Left hindlimb (tissue), 1 donor: Measurements from ENCODE around the gene TNFSF11.

ENCODE experiments used
- DNase-seq: peaks from one replicate; pipeline ENCODE4 v3.0.0-alpha.2; 2018

Gene TNFSF11

GRCh38 chr13:42561752-42562467, 12.0 kb upstream of the TNFSF11 start:
- DNase-seq = no peak

- DNase-seq = no peak
These were observed 6.0 kb upstream of the TNFSF11 start for GRCh38 chr13:42567906-42568305.

- no peak for DNase-seq
These were observed 4.2 kb upstream of the TNFSF11 start for GRCh38 chr13:42569576-42570344.

GRCh38 chr13:42571895-42572294, 2.1 kb upstream of the TNFSF11 start:
- DNase-seq = no peak

- no peak for DNase-seq
These were observed 721 bp downstream of the TNFSF11 start for GRCh38 chr13:42574435-42575311.

- no peak for DNase-seq
These were observed 2.0 kb downstream of the TNFSF11 start for GRCh38 chr13:42575938-42576337.

GRCh38 chr13:42577538-42577937, 3.6 kb downstream of the TNFSF11 start:
- DNase-seq = no peak

- no peak for DNase-seq
These were observed 6.7 kb downstream of the TNFSF11 start for GRCh38 chr13:42580644-42581043.

- DNase-seq = no peak
These were observed 7.5 kb downstream of the TNFSF11 start for GRCh38 chr13:42581427-42581826.

GRCh38 chr13:42591602-42592001, 17.6 kb downstream of the TNFSF11 start:
- no peak for DNase-seq

- DNase-seq = no peak
These were observed 19.3 kb downstream of the TNFSF11 start for GRCh38 chr13:42592915-42593900.

GRCh38 chr13:42594481-42595252, 20.7 kb downstream of the TNFSF11 start:
- DNase-seq = peak; percentile 55

- no peak for DNase-seq
These were observed 21.3 kb downstream of the TNFSF11 start for GRCh38 chr13:42595253-42595571.

GRCh38 chr13:42597505-42597904, 23.6 kb downstream of the TNFSF11 start:
- no peak for DNase-seq

- no peak for DNase-seq
These were observed 27.0 kb downstream of the TNFSF11 start for GRCh38 chr13:42600943-42601342.

GRCh38 chr13:42602906-42603305, 29.0 kb downstream of the TNFSF11 start:
- DNase-seq = no peak

- DNase-seq = no peak
These were observed 29.6 kb downstream of the TNFSF11 start for GRCh38 chr13:42603571-42603970.

GRCh38 chr13:42607546-42607945, 33.6 kb downstream of the TNFSF11 start:
- DNase-seq = no peak

- no peak for DNase-seq
These were observed 36.7 kb downstream of the TNFSF11 start for GRCh38 chr13:42610649-42611048.

GRCh38 chr13:42611086-42611779, 37.3 kb downstream of the TNFSF11 start:
- DNase-seq = no peak
